Left kidney (tissue), 2 donors: ENCODE measurements around the gene PHRF1. TPM values are rescaled to one million over a fixed set of nuclear protein-coding genes. Genes with fewer than 3 reads are reported as not detected.

Experiments
- DNase-seq: peaks from one replicate; pipeline ENCODE4 v3.0.0-alpha.2; 2013
- polyA plus RNA-seq: library from polyadenylated mRNA; unstranded; fragments of 120-200 nt; gene quantifications from one replicate; pipeline ENCODE4 v1.2.1, GENCODE V29; 2013; ENCODE audit not compliant: insufficient read length

Gene PHRF1
- polyA plus RNA-seq, 1 donor = 20.6 TPM

GRCh38 chr11:614623-615503, 38.6 kb downstream of the PHRF1 start:
- no peak for DNase-seq

- peak; percentile 91 for DNase-seq
Measured at GRCh38 chr11:615504-616319, 39.4 kb downstream of the PHRF1 start, which contains the start of gene IRF7. Gene IRF7, minus strand, starts transcription at chr11:615950. Its CDS starts 586 bp downstream, at chr11:615364.

- DNase-seq = no peak
Measured at GRCh38 chr11:616320-617198, 40.3 kb downstream of the PHRF1 start.

DNA sequence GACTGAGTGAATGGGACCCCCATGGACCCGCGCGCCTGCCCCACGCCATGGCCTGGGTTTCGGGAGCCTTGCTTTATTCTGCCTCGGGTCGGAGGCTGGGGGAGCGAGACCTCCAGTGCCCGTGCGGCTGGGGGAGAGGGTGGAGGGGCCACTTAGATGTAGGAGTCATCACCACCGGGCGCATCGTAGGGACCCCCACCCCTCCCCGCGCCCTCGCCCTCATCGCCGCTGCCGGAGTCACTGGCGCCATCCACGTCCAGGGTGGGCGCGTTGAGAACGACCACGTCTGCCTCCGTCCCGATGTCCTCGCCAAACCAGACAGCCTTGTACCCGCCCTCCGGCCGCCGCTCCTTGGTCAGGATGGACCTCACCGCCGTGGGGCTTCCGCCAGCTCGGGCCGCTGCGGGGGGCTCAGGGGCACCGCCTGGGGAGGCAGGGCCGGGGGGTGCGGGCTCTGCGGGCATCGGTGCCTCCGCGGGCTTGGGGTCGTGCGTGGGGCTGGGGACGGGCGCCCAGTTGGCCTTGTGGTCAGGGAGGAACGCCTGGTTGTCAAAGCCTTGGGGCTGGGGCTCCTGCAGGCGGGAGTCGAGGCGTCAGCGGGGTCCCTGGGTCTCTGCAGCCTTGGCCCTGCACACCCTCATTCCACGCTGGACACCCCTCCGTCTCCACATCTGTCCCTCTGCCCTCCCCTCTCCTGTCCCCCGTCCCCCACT, 41.1 kb downstream of the PHRF1 start:
- no peak for DNase-seq

DNA sequence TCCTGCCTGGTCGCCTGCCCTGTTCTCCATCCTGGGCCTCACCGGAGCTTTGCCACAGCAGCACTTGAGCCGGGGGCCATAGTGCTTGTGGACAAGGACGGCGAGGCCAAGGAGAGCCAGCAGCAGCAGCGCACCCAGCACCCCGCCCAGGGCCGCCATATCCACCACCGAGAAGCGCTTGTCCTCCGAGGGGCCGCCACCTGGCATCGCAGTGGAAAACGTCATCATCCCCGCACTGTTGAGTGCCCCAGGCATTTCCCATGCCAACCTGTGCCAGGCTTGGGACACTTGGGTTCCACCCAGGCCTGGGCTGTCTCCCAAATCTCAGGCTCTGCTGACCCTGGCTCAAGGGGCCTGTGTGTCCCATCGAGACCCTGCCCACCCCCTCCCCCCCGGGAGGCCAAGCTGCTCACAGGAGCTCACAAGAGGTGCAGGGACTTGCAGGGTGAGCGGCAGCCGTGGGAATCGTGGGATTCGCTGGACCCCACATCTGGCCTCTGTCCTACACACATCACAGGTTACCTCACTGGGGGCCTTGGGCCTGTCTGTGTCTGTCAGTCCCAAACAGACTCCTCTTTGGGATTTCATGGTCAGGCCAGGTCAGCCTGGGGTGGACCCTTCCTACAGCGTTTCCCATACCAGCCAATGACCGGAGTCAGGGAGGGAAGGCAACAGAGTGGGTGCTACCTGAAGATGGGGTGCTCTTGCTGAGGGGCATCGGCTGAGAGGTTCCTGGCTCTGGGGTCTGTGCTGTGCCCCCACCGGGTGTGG, 41.8 kb downstream of the PHRF1 start:
- no peak for DNase-seq

- DNase-seq = no peak
Measured at GRCh38 chr11:618856-619627, 42.8 kb downstream of the PHRF1 start.

- no peak for DNase-seq
Measured at GRCh38 chr11:619628-620050, 43.4 kb downstream of the PHRF1 start.

- no peak for DNase-seq
Measured at GRCh38 chr11:620201-620600, 43.9 kb downstream of the PHRF1 start.

DNA sequence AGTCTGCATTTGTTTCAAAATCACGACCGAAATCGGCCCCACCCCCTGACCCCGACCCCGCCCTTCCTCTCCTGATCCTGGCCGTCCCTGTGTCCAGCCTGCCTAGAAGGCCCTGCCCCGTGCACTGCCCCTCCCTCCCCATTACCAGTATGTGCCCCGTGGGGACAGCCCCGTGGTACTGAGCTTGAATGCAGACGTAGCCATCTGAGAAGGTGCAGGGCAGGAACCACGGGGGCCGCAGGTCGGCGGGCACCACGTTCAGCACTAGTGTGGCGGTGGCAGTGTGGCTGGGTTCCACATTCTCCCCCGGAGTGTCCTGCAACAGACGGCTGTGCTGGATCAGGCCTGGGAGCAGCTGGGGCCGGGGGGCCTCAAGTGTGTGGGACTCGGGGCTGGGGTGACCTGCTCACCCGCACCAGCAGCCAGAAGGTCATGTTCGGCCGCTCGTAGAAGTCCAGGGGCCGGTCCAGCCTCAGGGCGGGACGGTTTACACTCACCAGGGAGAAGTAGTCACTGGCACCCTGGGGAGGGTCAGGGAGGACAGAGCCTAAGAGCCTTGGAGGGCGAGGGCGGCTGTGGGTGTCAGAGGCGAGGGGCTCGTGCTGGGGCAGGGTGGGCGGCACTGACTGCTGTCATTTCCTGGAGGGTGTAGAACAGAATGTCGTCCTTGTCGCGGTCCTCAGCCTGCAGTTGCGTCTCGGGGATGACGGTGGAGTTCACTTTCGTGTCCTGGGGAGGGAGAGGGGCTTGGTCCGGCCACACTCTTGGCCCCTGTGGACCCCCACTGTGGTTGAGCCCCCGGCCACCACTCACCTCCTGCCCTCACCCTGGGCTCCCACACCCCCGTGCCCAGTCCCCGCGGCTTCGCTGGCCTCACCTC, 44.9 kb downstream of the PHRF1 start:
- DNase-seq = no peak

GRCh38 chr11:621838-622237, 45.6 kb downstream of the PHRF1 start:
- no peak for DNase-seq

- no peak for DNase-seq
Measured at GRCh38 chr11:623349-623869, 47.1 kb downstream of the PHRF1 start.

DNA sequence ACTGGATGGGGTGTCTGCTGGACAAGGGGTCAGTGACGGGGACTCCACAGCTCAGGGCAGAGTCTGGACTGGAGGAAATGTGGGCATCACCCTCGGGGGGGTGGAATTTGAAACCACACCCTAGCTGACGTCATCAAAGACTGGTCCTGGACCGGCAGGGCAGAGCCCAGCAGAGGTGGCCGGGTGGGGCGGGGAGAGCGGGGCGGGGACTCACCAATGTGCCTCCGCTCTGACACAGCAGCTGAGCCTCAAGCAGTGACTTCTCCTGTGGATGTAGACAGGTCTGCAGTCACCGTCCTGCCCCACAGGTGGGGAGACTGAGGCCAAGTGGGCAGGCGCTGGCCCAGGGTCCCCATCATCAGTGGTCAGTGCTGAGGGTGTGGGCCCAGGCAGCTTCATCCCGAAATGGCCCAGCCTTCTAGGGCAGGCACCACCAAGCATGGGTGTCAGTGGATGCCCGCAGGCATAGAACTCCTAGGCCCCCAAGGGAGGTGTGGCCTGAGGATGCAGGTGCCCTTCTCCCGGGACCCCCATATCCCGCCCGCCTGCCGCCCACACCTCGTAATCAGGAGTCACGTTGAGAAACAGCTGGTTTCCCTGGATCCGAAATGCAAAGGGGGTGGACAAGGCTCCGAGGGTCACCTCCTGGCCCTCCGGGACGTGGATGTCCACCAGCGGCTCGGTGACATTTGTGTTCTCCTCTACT, 47.9 kb downstream of the PHRF1 start:
- no peak for DNase-seq

GRCh38 chr11:624705-625635, 48.7 kb downstream of the PHRF1 start, which contains the start of gene CDHR5:
Gene CDHR5, minus strand, starts transcription at chr11:624955. Its CDS starts 53 bp downstream, at chr11:624902.
- DNase-seq = no peak

GRCh38 chr11:625636-626268, 49.5 kb downstream of the PHRF1 start:
- DNase-seq = no peak

- no peak for DNase-seq
Measured at GRCh38 chr11:626475-627307, 50.4 kb downstream of the PHRF1 start, which contains the start of gene SCT. Gene SCT, minus strand, starts transcription at chr11:627181. Its CDS starts 38 bp downstream, at chr11:627143.
